Measurements from ENCODE around the gene ALKAL2.
A peak's percentile ranks its signal among the peaks of the same experiment; 100 is the strongest.

Gene ALKAL2

GRCh38 chr2:269356-270030 lies 18.4 kb downstream of the ALKAL2 start:
- no peak for DNase-seq

GRCh38 chr2:268323-268722 lies 19.6 kb downstream of the ALKAL2 start:
- DNase-seq = no peak

- peak; percentile 95 for DNase-seq
These were observed 23.1 kb downstream of the ALKAL2 start, which contains the start of gene ACP1 for GRCh38 chr2:264493-265468. ACP1 (plus strand) TSS chr2:264947; CDS start chr2:264965, 18 bp downstream.

GRCh38 chr2:263774-264492 lies 24.0 kb downstream of the ALKAL2 start, which contains the start of gene SH3YL1:
SH3YL1 (minus strand) TSS chr2:264032; CDS start chr2:263984, 48 bp downstream.
- DNase-seq = peak; percentile 69

- no peak for DNase-seq
These were observed 24.7 kb downstream of the ALKAL2 start for GRCh38 chr2:263022-263738.

GRCh38 chr2:262117-262516 lies 25.8 kb downstream of the ALKAL2 start:
- DNase-seq = no peak

- no peak for DNase-seq
These were observed 27.3 kb downstream of the ALKAL2 start for GRCh38 chr2:260507-261161.

GRCh38 chr2:259789-260331 lies 28.0 kb downstream of the ALKAL2 start:
- DNase-seq = no peak

GRCh38 chr2:258933-259332 lies 29.0 kb downstream of the ALKAL2 start:
- no peak for DNase-seq

- DNase-seq = no peak
These were observed 30.0 kb downstream of the ALKAL2 start for GRCh38 chr2:257842-258241.

GRCh38 chr2:257429-257828 lies 30.5 kb downstream of the ALKAL2 start:
- DNase-seq = no peak

- DNase-seq = no peak
These were observed 31.8 kb downstream of the ALKAL2 start for GRCh38 chr2:256094-256493.

- no peak for DNase-seq
These were observed 32.7 kb downstream of the ALKAL2 start for GRCh38 chr2:255195-255594.

- no peak for DNase-seq
These were observed 33.6 kb downstream of the ALKAL2 start for GRCh38 chr2:254241-254640.

GRCh38 chr2:253202-253638 lies 34.7 kb downstream of the ALKAL2 start:
- DNase-seq = no peak

- DNase-seq = no peak
These were observed 35.8 kb downstream of the ALKAL2 start for GRCh38 chr2:252001-252602.

- no peak for DNase-seq
These were observed 38.3 kb downstream of the ALKAL2 start for GRCh38 chr2:249538-250042.

GRCh38 chr2:248724-249123 lies 39.2 kb downstream of the ALKAL2 start:
- no peak for DNase-seq

- peak; percentile 61 for DNase-seq
These were observed 41.3 kb downstream of the ALKAL2 start for GRCh38 chr2:246489-247144.

GRCh38 chr2:244547-244946 lies 43.3 kb downstream of the ALKAL2 start:
- DNase-seq = no peak

Data from CD4-positive, alpha-beta T cell treated with Interleukin-17A for 1 hour (primary cell).